Right lobe of liver (tissue), 4 donors: ENCODE data around the gene FGF14.

Experiments used
- POLR2A ChIP-seq: fragments of 450-650 bp; IDR thresholded peaks from one replicate; pipeline ENCODE4 v1.6.1; 2017; ENCODE audit warnings: antibody characterized with exemption, mild to moderate bottlenecking
- TF ChIP-seq, protein P1 (sequence below), 4 donors: fragments of 200-600 bp in 3 of 4; fragments of 450-650 bp in 1 of 4; IDR thresholded peaks; one replicate each; pipeline versions ENCODE4 v1.5.1 to v1.8.0; 2016 to 2022; ENCODE audit warnings: antibody characterized with exemption in 4 of 4, mild to moderate bottlenecking in 2 of 4
- donor health status: DM: no; HTN: no; CAD: no.
- donor health status: DM: no; HTN: no; CAD: no.
- donor health status: DM: no; HTN: yes; CAD: no.

GRCh38 chr13:101829484-101829883 is 572.4 kb downstream of the FGF14 start:
- TF ChIP-seq POLR2A = no peak
- TF ChIP-seq, protein P1, sequence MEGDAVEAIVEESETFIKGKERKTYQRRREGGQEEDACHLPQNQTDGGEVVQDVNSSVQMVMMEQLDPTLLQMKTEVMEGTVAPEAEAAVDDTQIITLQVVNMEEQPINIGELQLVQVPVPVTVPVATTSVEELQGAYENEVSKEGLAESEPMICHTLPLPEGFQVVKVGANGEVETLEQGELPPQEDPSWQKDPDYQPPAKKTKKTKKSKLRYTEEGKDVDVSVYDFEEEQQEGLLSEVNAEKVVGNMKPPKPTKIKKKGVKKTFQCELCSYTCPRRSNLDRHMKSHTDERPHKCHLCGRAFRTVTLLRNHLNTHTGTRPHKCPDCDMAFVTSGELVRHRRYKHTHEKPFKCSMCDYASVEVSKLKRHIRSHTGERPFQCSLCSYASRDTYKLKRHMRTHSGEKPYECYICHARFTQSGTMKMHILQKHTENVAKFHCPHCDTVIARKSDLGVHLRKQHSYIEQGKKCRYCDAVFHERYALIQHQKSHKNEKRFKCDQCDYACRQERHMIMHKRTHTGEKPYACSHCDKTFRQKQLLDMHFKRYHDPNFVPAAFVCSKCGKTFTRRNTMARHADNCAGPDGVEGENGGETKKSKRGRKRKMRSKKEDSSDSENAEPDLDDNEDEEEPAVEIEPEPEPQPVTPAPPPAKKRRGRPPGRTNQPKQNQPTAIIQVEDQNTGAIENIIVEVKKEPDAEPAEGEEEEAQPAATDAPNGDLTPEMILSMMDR (IDR thresholded peaks at IDR 0.05) = no peak
